ENCODE results near the gene PPP2R1A.

DNA sequence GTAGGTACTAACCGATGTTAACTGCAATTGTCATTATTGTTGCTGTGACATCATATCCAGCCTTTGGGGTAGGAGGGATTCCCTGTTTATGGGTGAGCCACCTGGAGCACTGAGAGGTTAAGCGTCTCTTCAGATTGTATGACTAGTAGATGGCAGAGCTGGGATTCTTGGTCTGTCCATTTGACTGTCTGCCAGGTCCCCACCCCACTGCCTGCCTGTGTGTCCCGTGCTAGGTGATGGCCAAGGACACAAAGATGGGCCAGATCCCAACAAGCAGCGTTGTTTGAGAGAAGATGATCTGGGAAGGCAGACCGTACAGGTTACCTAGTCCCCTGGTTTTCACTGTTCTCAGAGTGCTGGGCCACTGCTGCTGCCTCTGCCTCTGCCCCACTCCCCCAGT lies 16.6 kb downstream of the PPP2R1A start:
- TF ChIP-seq ZBTB21 (tag by site-specific recombination; IDR thresholded peaks at IDR 0.05) (no peak), ZNF791 (tag by site-specific recombination; IDR thresholded peaks at IDR 0.05) (no peak)
